Glutamatergic neuron (in vitro differentiated cells): ENCODE measurements around the gene IGLON5. TPM values are rescaled to one million over a fixed set of nuclear protein-coding genes. Genes with fewer than 3 reads are reported as not detected.

Experiments
- DNase-seq: peaks from one replicate; pipeline ENCODE4 v3.0.0; 2022
- H3K27ac Mint-ChIP-seq: one replicate; pipeline ENCODE4 v1.8.0; 2020; ENCODE audit warnings: mild to moderate bottlenecking, mixed read lengths, inconsistent platforms; ENCODE audit not compliant: unreplicated experiment
- H3K27me3 Mint-ChIP-seq: one replicate; pipeline ENCODE4 v1.8.0; 2020; ENCODE audit warnings: mild to moderate bottlenecking, moderate library complexity, mixed read lengths, inconsistent platforms; ENCODE audit not compliant: unreplicated experiment
- H3K36me3 Mint-ChIP-seq: one replicate; pipeline ENCODE4 v1.8.0; 2020; ENCODE audit warnings: mild to moderate bottlenecking, mixed read lengths, inconsistent platforms; ENCODE audit not compliant: unreplicated experiment
- H3K4me1 Mint-ChIP-seq: one replicate; pipeline ENCODE4 v1.8.0; 2020; ENCODE audit warnings: mild to moderate bottlenecking, low read depth, mixed read lengths, inconsistent platforms; ENCODE audit not compliant: unreplicated experiment
- H3K4me3 Mint-ChIP-seq: one replicate; pipeline ENCODE4 v1.8.0; 2020; ENCODE audit warnings: mild to moderate bottlenecking, mixed read lengths, inconsistent platforms; ENCODE audit not compliant: unreplicated experiment
- H3K9me3 Mint-ChIP-seq: one replicate; pipeline ENCODE4 v1.8.0; 2020; ENCODE audit warnings: mild to moderate bottlenecking, moderate library complexity, mixed read lengths, inconsistent platforms; ENCODE audit not compliant: unreplicated experiment
- total RNA-seq: library from RNA; stranded (reverse); fragmentation: NEBNext Ultra II Directional; extraction: Animal tissue kit (Norgen Biotek cat#: 25700); gene quantifications from one replicate; pipeline ENCODE4 v1.2.1, GENCODE V29; 2021; ENCODE audit not compliant: unreplicated experiment
- TF ChIP-seq, protein P1 (sequence below): fragments of 200-600 bp; sonication (generic); IDR thresholded peaks from one replicate; pipeline ENCODE4 v1.5.0; 2021; ENCODE audit not compliant: partially characterized antibody, unreplicated experiment

IGLON5 gene
- total RNA-seq, 1 donor from 2014 or later: 59.9 TPM

DNA sequence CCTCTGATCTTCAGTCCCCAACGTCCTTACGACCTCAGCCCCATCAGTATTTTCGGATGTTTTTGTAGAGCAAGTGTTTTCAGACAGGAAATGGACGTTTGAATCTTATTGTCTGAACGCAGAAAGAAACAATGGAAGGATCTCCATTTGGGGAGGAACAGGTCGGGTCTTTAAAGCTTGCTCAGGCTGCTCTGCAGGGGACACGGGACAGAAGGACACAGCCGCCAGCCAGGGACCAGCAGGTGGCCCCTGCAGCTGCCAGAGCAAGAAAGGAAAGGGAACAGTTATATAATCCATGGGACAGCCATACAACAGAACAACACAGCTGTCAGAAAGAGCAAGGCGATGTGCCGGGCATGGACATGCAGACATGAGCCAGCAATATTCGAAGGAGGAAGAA lies 18.5 kb upstream of the IGLON5 start:
- Mint-ChIP-seq H3K36me3 (no peaks in the 10 kb centered on the region), H3K4me1 (peaks cover 9% of the 10 kb centered on the region), H3K4me3 (no peak overlapping the region), H3K27ac (no peak overlapping the region), H3K27me3 (peaks cover 4% of the 10 kb centered on the region), H3K9me3 (peaks cover 4% of the 10 kb centered on the region)
- no peak for DNase-seq
- TF ChIP-seq, protein P1, sequence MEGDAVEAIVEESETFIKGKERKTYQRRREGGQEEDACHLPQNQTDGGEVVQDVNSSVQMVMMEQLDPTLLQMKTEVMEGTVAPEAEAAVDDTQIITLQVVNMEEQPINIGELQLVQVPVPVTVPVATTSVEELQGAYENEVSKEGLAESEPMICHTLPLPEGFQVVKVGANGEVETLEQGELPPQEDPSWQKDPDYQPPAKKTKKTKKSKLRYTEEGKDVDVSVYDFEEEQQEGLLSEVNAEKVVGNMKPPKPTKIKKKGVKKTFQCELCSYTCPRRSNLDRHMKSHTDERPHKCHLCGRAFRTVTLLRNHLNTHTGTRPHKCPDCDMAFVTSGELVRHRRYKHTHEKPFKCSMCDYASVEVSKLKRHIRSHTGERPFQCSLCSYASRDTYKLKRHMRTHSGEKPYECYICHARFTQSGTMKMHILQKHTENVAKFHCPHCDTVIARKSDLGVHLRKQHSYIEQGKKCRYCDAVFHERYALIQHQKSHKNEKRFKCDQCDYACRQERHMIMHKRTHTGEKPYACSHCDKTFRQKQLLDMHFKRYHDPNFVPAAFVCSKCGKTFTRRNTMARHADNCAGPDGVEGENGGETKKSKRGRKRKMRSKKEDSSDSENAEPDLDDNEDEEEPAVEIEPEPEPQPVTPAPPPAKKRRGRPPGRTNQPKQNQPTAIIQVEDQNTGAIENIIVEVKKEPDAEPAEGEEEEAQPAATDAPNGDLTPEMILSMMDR: no peak

DNA sequence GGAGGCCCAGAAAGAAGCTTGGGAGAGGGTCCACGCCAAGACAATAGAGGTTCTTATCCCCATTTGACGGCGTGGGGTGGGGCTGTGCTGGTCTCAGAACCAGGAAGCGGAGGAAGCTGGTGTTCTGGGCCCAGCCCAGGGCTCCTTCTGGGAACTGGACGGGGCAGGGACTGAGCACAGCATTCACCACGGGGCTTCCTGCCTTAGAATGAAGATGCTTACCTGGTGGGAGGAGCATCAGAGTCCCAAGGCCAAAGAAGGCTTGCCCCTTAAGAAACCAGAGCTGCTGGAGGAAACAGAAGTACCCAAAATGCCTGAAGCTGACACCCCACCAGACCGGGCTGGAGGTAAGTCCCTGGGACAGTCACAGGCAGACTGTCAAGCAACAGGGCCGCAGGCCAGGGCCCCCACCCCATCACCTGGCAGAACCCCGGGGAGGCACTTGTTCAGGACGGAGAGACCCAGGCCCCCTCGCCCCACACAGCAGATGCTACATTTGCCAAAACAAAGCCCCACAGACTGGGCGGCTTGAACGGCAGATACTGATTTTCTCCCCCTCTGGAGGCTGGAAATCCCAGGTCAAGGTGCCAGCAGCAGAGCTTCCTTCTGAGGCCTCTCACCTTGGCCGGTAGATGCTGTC lies 17.8 kb upstream of the IGLON5 start:
- Mint-ChIP-seq H3K27ac (no peak overlapping the region), H3K4me1 (peaks cover 9% of the 10 kb centered on the region), H3K36me3 (no peaks in the 10 kb centered on the region), H3K9me3 (peaks cover 4% of the 10 kb centered on the region), H3K4me3 (no peak overlapping the region), H3K27me3 (peaks cover 4% of the 10 kb centered on the region)
- DNase-seq: no peak
- TF ChIP-seq, protein P1: no peak

DNA sequence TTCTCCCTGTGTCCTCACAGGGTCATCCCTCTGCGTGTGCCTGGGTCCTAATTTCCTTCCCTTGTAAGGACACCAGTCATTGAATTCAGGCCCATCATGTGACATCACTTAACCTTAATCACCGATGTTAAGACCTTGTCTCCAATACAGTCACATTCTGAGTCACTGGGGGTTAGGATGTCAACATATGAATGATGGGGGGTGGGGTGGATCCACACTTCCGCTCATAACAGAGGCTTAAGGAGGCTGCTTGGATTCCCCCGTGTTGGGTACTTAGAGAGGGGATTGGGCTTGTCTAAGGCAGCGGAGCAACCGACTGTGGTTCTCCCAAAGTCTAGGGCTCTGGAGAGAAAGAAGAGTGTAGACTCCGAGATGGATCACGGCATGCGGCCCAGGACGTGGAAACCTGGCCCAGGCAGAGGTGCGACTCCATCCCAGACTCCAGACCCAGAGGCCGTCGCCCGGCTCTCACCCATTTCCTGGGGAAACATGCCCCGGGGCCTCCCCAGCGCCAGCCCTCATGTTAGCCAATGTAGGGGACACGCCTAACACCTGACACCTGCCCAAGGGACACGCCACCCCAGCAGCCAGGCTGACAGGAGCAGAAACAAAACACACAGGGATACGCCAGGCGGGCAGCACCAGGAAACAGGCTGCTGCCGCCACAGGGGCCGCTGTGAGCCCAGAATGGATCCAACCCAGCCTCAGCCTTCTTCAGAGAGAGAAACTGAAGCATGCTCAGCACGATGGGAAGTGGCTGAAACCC lies 17.1 kb upstream of the IGLON5 start:
- no peak for DNase-seq
- Mint-ChIP-seq H3K27me3 (peaks cover 4% of the 10 kb centered on the region), H3K4me1 (peaks cover 9% of the 10 kb centered on the region), H3K4me3 (no peak overlapping the region), H3K36me3 (no peaks in the 10 kb centered on the region), H3K9me3 (peaks cover 4% of the 10 kb centered on the region), H3K27ac (no peak overlapping the region)
- TF ChIP-seq, protein P1: no peak

DNA sequence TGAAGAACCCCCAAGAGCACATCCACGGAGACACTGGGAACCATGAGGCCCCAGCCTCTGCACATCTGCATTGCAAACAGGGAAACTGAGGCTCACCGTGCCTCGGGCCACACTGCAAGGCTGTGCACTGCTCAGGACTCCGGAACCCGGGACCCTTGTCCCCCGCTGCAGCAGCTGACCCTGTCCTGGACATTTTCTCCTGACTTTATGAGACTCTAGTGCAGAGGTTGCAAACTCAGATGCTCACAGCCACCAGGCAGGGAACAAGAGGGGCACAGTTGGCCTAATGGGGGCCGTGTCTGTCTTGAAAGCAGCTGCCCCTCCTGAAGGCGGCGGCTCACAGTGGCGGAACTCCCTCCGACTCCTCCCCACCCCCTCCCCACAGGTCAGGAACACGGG lies 16.5 kb upstream of the IGLON5 start:
- DNase-seq: no peak
- Mint-ChIP-seq H3K4me1 (peaks cover 9% of the 10 kb centered on the region), H3K27ac (no peak overlapping the region), H3K36me3 (no peaks in the 10 kb centered on the region), H3K4me3 (no peak overlapping the region), H3K27me3 (peaks cover 4% of the 10 kb centered on the region), H3K9me3 (peaks cover 4% of the 10 kb centered on the region)
- TF ChIP-seq, protein P1: no peak
